GM19043 (cell line): Measurements from ENCODE around the gene ALOX5.
"Not testable (repeated sequence)": the region's sequence is repeated elsewhere in the genome, so short reads cannot be mapped to it uniquely, and the experiment has no call there.

Experiments
- ATAC-seq: cut with Tn5 transposase; IDR thresholded peaks from one replicate; pipeline ENCODE4 v1.9.1; 2021; ENCODE audit warnings: low read depth; ENCODE audit not compliant: unreplicated experiment

ALOX5 gene

DNA sequence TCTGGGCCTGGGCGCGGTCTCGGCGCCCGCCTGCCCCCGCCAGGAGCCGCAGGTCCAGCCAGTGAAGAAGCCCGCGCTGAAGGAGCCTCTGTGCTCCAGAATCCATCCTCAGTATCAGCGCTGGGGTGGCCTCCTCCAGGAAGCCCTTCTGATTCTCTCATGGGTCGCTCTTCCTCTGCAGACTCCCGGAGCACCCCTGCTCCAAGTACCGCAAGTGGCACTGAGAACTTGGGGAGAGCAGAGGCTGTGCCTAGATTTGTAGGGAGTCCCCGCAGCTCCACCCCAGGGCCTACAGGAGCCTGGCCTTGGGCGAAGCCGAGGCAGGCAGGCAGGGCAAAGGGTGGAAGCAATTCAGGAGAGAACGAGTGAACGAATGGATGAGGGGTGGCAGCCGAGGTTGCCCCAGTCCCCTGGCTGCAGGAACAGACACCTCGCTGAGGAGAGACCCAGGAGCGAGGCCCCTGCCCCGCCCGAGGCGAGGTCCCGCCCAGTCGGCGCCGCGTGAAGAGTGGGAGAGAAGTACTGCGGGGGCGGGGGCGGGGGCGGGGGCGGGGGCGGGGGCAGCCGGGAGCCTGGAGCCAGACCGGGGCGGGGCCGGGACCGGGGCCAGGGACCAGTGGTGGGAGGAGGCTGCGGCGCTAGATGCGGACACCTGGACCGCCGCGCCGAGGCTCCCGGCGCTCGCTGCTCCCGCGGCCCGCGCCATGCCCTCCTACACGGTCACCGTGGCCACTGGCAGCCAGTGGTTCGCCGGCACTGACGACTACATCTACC is at the start of gene ALOX5:
Gene ALOX5, plus strand, starts transcription at position 641 of the 774 bp plus-strand sequence. Its CDS starts 64 bp downstream, at position 705.
- peak; percentile 48 for ATAC-seq

DNA sequence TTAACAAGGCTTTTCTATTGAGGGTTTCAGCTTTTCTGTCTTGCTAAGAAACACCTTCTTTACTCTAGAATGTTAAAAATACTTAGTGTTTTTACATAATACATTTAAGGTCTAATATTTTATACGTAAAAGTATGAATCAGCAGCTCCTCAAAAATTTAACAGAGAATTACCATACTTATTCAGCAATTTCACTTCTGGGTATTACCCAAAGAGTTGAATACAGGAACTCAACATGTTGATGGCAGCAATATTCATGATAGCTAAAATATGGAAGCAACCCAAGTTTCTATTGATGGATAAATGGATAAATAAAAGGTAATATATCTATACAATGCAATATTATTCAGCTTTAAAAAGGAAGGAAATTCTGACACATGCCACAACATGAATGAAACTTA is 48.9 kb upstream of the ALOX5 start:
- ATAC-seq = no peak

DNA sequence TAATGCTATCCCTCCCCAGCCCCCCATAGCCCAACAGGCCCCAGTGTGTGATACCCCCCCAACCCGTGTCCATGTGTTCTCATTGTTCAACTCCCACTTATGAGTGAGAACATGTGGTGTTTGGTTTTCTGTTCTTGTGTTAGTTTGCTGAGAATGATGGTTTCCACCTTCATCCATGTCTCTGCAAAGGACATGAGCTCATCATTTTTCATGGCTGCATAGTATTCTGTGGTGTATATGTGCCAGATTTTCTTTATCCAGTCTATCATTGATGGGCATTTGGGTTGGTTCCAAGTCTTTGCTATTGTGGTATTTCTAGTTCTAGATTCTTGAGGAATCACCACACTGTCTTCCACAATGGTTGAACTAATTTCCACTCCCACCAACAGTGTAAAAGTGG is 47.2 kb upstream of the ALOX5 start:
- not testable (repeated sequence) for ATAC-seq

DNA sequence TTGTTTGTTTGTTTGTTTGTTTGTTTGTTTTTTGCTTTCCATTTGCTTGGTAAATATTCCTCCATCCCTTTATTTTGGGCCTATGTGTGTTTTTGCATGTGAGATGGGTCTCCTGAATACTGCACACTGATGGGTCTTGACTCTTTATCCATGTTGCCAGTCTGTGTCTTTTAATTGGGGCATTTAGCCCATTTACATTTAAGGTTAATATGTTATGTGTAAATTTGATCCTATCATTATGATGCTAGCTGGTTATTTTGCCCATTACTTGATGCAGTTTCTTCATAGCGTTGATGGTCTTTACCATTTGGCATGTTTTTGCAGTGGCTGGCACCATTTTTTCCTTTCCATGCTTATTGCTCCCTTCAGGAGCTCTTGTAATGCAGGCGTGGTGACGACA is 42.2 kb upstream of the ALOX5 start:
- ATAC-seq = not testable (repeated sequence)

DNA sequence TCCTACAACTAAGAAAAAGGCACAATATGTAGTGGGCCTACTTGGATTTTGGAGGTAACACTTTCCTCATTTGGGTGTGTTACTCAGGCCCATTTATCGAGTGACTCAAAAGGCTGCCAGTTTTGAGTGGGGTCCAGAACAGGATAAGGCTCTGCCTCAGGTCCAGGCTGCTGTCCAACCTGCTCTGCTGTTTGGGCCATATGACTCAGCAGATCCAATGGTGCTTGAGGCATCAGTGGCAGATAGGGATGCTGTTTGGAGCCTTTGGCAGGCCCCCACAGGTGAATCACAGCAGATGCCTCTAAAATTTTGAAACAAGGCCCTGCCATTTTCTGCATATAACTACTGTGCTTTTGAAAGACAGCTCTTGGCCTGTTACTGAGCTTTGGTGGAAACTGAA is 34.1 kb upstream of the ALOX5 start:
- no peak for ATAC-seq

DNA sequence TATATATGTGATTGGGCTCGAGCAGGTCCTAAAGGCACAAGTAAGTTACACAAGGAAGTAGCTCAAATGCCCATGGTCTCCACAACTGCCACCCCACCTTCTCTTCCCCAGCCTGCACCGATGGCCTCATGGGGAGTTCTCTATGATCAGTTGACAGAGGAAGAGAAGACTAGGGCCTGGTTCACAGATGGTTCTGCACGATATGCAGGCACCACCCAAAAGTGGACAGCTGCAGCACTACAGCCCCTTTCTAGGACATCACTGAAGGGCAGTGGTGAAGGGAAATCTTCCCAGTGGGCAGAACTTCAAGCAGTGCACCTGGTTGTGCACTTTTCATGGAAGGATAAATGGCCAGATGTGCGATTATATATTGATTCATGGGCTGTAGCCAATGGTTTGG is 33.6 kb upstream of the ALOX5 start:
- not testable (repeated sequence) for ATAC-seq

DNA sequence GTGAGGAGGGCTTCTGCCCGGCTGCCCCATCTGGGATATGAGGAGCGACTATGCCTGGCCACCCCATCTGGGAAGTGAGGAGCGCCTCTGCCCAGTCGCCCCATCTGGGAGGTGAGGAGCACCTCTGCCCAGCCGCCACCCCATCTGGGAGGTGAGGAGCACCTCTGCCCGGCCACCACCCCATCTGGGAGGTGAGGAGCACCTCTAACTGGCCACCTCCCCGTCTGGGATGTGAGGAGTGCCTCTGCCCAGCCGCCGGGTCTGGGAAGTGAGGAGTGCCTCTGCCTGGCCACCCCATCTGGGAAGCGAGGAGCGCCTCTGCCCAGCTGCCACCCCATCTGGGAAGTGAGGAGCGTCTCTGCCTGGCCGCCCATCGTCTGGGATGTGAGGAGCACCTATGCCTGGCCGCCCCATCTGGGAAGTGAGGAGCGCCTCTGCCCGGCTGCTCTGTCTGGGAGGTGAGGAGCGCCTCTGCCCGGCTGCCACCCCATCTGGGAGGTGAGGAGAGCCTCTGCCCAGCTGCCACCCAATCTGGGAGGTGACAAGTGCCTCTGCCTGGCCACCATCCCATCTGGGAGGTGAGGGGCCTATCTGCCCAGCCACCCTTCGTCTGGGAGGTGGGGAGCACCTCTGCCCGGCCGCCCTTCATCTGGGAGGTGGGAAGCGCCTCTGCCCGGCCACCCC is 27.2 kb upstream of the ALOX5 start:
- ATAC-seq = not testable (repeated sequence)

DNA sequence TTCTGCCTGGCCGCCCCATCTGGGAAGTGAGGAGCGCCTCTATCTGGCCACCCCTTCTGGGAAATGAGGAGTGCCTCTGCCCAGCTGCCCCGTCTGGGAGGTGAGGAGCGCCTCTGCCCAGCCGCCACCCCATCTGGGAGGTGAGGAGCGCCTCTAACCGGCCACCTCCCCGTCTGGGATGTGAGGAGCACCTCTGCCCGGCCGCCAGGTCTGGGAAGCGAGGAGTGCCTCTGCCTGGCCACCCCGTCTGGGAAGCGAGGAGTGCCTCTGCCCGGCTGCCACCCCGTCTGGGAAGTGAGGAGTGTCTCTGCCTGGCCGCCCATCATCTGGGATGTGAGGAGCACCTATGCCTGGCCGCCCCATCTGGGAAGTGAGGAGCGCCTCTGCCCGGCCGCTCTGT is 26.6 kb upstream of the ALOX5 start:
- ATAC-seq = not testable (repeated sequence)

DNA sequence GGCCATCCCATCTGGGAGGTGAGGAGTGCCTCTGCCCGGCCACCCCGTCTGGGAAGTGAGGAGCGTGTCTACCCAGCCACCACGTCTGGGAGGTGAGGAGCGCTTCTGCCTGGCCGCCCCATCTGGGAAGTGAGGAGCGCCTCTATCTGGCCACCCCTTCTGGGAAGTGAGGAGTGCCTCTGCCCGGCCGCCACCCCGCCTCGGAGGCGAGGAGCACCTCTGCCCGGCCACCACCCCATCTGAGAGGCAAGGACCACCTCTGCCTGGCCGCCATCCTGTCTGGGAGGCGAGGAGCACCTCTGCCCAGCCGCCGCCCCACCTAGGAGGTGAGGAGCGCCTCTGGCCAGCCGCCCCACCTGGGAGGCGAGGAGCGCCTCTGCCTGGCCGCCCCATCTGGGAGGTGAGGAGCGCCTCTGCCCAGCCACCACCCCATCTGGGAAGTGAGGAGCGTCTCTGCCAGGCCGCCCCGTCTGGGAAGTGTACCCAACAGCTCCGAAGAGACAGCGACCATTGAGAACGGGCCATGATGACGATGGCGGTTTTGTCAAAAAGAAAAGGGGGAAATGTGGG is 25.7 kb upstream of the ALOX5 start:
- not testable (repeated sequence) for ATAC-seq

DNA sequence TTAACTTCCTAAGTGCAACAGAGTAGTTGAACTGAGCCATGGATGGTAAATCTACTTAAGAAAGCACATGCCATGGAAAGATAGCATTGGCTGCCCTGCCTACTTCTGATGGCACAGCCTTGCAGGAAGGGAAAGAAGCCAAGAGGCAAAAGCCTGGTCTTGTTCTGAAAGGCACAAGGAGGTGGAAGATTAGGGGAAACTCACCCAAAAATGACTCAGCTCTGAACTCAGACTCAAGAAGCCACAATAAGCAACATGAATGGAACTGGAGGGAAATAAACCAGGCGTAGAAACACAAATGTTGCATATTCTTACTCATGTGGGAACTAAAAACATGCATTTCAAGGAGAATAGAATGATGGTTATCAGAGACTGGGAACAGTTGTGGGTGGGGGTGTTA is 20.8 kb upstream of the ALOX5 start:
- ATAC-seq = peak; percentile 47

DNA sequence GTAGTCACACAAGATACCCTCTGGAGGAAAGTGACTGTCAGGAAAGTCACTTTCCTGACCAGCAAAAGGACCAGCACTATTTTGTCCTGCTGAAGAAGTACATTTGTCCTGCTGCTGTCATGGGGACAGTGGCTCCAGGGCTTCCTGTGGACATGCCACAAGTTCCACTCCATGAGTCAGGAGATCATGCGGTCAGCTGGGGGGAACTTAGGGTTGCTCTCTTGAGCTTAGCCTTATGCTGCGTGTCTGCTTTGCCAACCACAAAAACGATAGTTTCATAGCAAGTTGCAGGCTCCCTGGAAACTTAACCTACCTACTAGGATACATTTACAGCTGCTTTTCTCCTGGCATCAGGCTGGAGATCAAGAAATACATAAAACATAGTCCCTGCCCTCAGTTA is 19.8 kb upstream of the ALOX5 start:
- ATAC-seq = no peak

DNA sequence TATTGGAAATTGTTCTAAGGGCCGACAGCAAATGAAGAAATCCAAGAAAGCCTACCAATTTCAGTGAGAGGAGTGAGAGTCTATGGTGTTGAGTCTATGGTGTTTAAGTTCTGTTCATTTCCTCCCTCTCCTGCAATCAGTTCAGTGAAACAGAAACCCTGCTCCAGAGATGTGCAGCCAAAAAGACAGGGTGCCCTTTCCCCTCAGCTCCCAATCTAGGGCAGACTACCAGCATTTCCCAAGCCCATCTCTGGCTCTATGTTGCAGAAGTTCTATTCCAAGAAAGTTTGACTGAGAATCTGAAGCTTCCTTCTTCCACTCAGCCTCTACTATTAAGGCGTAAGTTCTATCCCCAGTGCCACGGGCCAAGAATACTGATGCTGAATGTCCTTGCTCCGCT is 18.5 kb upstream of the ALOX5 start:
- no peak for ATAC-seq

DNA sequence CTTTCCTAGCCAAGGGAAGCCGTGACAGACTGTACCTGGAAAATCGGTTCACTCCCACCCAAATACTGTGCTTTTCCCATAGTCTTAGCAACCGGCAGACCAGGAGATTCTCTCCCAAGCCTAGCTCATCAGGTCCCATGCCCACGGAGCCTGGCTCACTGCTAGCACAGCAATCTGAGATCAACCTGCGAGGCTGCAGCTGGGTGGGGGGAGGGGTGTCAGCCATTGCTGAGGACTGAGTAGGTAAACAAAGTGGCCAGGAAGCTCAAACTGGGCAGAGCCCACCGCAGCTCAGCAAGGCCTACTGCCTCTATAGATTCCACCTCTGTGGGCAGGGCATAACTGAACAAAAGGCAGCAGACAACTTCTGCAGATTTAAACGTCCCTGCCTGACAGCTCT is 15.1 kb upstream of the ALOX5 start:
- ATAC-seq = not testable (repeated sequence)

DNA sequence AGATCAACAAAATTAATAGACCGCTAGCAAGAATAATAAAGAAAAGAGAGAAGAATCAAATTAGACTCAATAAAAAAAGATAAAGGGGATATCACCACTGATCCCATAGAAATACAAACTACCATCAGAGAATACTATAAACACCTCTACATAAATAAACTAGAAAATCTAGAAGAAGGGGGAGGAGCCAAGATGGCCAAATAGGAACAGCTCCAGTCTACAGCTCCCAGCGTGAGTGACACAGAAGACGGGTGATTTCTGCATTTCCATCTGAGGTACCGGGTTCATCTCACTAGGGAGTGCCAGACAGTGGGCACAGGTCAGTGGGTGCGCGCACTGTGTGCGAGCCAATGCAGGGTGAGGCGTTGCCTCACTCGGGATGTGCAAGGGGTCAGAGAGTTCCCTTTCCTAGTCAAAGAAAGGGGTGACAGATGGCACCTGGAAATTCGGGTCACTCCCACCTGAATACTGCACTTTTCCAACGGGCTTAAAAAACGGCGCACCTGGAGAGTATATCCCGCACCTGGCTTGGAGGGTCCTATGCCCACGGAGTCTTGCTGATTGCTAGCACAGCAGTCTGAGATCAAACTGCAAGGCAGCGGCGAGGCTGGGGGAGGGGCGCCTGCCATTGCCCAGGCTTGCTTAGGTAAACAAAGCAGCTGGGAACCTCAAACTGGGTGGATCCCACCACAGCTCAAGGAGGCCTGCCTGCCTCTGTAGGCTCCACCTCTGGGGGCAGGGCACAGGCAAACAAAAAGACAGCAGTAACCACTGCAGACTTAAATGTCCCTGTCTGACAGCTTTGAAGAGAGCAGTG is 11.8 kb upstream of the ALOX5 start:
- ATAC-seq = not testable (repeated sequence)

DNA sequence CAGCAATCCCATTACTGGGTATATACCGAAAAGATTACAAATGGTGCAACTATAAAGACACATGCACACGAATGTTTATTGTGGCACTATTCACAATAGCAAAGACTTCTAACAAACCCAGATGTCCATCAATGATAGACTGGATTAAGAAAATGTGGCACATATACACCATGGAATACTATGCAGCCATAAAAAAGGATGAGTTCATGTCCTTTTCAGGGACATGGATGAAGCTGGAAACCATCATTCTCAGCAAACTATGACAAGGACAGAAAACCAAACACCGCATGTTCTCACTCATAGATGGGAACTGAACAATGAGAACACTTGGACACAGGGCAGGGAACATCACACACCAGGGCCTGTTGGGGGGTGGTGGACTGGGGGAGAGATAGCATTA is 6.4 kb upstream of the ALOX5 start:
- ATAC-seq = not testable (repeated sequence)

DNA sequence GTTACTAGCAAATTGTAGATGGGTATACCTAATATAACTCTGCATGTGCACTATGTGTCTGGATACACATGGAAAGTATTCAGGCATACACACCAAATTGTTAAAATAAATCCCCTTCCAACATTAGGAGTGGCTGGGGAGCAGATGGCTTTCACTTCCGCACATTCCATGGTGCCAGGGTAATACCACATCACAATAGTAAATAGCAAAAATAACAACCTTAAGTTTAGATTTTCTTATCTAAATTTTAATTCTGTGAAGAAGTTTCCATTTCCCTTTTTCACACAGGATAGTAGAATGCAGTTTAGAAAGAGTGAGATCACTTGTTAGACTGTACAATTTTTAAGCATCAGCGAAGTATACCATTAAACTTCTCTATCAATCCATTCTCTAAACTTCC is 5.8 kb upstream of the ALOX5 start:
- no peak for ATAC-seq

DNA sequence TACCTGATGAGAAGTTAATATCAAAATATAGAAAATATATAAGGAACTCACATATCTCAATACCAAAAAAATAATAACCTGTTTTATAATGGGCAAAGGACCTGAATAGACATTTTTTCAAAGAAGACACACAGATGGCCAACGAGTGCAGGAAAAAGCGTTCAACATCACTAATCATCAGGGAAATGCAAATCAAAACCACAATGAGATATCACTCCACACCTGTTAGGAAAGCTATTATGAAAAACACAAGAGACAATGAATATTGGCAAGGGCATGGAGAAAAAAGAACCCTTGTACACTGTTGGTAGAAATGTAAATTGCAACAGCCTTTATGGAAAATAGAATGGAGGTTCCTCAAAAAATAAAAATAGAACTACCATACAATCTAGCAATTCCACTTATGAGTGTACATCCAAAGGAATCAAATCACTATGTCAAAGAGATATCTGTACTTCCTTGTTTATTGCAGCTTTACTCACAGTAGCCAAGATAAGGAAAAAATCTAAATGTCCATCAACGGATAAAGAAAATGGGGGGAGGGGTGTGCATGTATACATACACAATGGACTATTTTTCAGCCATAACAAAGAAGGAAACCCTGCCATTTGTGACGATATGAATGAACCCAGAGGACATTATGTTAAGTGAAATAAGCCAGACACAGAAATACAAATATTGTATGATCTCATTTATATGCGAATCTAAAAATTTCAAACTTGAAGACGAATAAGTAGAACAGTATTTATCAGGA is 3.6 kb upstream of the ALOX5 start:
- no peak for ATAC-seq

DNA sequence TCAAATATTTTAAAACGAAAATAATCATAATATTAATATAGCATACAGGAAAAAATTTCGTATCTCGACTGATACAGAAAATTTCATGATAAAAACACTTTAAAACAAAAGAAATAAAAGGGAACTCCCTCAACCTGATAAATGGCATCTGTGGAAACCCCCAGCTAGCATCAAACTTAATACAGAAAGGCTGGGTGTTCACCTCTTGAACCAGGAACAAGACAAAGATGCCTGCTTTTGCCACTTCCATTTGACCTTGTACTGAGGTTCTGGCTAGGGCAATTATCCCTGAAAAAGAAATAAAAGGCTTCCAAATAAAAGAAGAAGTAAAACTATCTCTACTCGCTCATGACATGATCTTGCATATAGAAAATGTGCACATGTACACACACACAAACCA is 2.5 kb upstream of the ALOX5 start:
- ATAC-seq = no peak

DNA sequence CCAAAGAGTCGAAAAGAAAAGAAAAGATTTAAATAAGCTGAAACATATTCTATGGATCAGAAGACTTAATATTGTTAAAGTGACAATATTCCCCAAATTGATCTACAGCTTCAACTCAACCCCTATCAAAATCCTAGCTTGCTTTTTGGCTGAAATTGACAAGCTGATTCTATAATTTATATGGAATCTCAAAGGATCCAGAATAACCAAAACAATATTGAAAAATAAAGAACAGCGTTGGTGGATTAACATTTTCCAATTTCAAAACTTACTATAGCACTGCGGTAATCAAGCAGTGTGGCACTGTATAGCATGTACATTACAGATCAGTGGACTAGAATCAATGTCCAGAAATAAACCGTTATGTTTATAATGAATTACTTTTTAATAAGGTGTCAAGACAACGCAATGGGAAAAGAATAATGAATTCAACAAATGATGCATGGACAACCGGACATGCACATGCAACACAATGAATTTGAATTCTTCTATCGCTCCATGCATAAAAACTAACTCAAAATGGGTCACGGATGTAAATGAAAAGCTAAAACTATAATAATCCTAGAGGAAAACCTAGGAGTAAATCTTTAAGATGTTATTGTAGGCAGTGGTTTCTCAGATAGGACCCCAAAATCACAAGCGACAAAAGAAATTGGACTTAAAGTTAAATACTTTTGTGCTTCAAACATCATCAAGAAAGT is 1.6 kb upstream of the ALOX5 start:
- no peak for ATAC-seq
